GM06990 (cell line): ENCODE results near the gene DBN1.

ENCODE experiments used
- DNase-seq: peaks from one replicate; pipeline ENCODE4 v3.0.0-alpha.2; 2011; ENCODE audit not compliant: insufficient read length; ENCODE audit errors: extremely low read depth
- H3K27me3 ChIP-seq: replicated peaks from 2 replicates; pipeline ENCODE4 v1.6.0; 2011; ENCODE audit warnings: low read length; ENCODE audit not compliant: control insufficient read depth, insufficient read depth
- H3K36me3 ChIP-seq: 2 replicates; pipeline ENCODE4 v1.5.1; 2011; ENCODE audit warnings: low read length; ENCODE audit not compliant: control insufficient read depth, insufficient read depth
- H3K4me3 ChIP-seq: replicated peaks from 2 replicates; pipeline ENCODE4 v1.5.1; 2011; ENCODE audit warnings: low read depth, mild to moderate bottlenecking, control low read depth, low read length
- CTCF ChIP-seq: IDR thresholded peaks from 2 replicates; pipeline ENCODE4 v1.5.1; 2011; ENCODE audit warnings: low read length, control low read depth, mild to moderate bottlenecking, inconsistent platforms; ENCODE audit not compliant: insufficient read depth, poor library complexity, severe bottlenecking

DBN1 gene

GRCh38 chr5:177474846-177475562 lies 1.6 kb upstream of the DBN1 start:
- no peak for DNase-seq
- Histone ChIP-seq H3K36me3 (no peaks in the 10 kb centered on the region), H3K27me3 (no peaks in the 10 kb centered on the region; the same call in 1 of the 2 replicates), H3K4me3 (no peak overlapping the region)
- TF ChIP-seq CTCF = no peak

- TF ChIP-seq CTCF = no peak
- DNase-seq = no peak
- Histone ChIP-seq H3K36me3 (no peaks in the 10 kb centered on the region), H3K27me3 (no peaks in the 10 kb centered on the region; the same call in 1 of the 2 replicates), H3K4me3 (no peak overlapping the region)
These were observed 605 bp upstream of the DBN1 start for GRCh38 chr5:177474002-177474476.

GRCh38 chr5:177472460-177473442 lies 683 bp downstream of the DBN1 start:
- DNase-seq = peak; percentile 81
- no peak for TF ChIP-seq CTCF
- H3K4me3 ChIP-seq = peak overlapping the region; percentile 62

GRCh38 chr5:177471610-177472356 lies 1.7 kb downstream of the DBN1 start:
- H3K4me3 ChIP-seq = peak overlapping the region; percentile 62
- H3K27me3 ChIP-seq = no peaks in the 10 kb centered on the region; the same call in none of the 2 replicates
- H3K36me3 ChIP-seq = no peaks in the 10 kb centered on the region
- no peak for TF ChIP-seq CTCF
- no peak for DNase-seq

More at GRCh38 chr5:177472460-177473442, 683 bp downstream of the DBN1 start:
- Histone ChIP-seq H3K36me3 (no peaks in the 10 kb centered on the region), H3K27me3 (no peaks in the 10 kb centered on the region; the same call in 1 of the 2 replicates)

- DNase-seq = no peak
- TF ChIP-seq CTCF = no peak
- no peaks in the 10 kb centered on the region for H3K36me3 ChIP-seq
- no peaks in the 10 kb centered on the region; the same call in none of the 2 replicates for H3K27me3 ChIP-seq
- no peak overlapping the region for H3K4me3 ChIP-seq
These were observed 2.5 kb downstream of the DBN1 start for GRCh38 chr5:177470759-177471536.
